ENCODE data around the gene SEC14L1.

DNA sequence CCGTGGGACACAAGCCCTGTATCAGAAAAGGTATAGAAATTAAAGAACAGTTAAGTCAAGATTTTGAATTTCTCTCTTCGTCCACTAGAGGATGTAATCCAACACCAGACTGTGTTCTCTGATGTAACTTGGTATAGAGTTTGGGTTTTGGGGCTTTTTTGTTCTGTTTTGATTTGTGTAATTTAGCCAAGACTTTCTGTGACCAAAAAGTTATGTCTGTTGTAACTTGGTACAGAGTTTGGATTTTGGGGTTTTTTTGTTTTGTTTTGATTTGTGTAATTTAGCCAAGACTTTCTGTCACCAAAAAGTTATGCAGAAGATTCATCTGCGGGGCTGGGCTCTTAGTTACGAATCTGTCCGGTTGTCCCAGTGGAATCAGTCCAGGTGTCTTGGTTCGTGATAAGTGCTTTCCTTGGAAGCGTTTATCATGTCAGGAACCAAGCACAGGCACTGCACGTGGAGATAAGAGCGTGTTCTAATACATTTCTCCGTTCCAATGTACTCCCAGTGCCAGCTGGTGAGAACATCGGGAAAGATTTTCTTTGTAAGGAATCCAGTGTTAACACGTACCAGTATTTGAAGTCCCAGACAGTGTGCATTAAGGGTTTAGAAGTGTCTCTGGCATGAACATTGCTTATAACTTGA lies 44.1 kb upstream of the SEC14L1 start:
- TF ChIP-seq, protein P1, sequence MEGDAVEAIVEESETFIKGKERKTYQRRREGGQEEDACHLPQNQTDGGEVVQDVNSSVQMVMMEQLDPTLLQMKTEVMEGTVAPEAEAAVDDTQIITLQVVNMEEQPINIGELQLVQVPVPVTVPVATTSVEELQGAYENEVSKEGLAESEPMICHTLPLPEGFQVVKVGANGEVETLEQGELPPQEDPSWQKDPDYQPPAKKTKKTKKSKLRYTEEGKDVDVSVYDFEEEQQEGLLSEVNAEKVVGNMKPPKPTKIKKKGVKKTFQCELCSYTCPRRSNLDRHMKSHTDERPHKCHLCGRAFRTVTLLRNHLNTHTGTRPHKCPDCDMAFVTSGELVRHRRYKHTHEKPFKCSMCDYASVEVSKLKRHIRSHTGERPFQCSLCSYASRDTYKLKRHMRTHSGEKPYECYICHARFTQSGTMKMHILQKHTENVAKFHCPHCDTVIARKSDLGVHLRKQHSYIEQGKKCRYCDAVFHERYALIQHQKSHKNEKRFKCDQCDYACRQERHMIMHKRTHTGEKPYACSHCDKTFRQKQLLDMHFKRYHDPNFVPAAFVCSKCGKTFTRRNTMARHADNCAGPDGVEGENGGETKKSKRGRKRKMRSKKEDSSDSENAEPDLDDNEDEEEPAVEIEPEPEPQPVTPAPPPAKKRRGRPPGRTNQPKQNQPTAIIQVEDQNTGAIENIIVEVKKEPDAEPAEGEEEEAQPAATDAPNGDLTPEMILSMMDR (IDR thresholded peaks at IDR 0.05): peak; percentile 77 to 99 (median 90)
- peak in 1 of 2 donors; percentile 44 for TF ChIP-seq POLR2A (IDR thresholded peaks at IDR 0.05)
